HG03139 (cell line): ENCODE data around the gene ZBTB12.

ENCODE experiments used
- ATAC-seq: cut with Tn5 transposase; IDR thresholded peaks from one replicate; pipeline ENCODE4 v1.9.1; 2021; ENCODE audit not compliant: unreplicated experiment

The ZBTB12 gene

GRCh38 chr6:31897612-31898382 is 4.1 kb downstream of the ZBTB12 start, which contains the start of gene EHMT2:
TSS of gene EHMT2 (minus strand) at chr6:31897698. CDS start at chr6:31897677, 21 bp downstream.
- ATAC-seq = peak; percentile 33

- ATAC-seq = no peak
Measured at GRCh38 chr6:31896856-31897611, 4.9 kb downstream of the ZBTB12 start.

- no peak for ATAC-seq
Measured at GRCh38 chr6:31896493-31896855, 5.4 kb downstream of the ZBTB12 start.

- no peak for ATAC-seq
Measured at GRCh38 chr6:31892821-31893220, 9.1 kb downstream of the ZBTB12 start.

GRCh38 chr6:31889331-31889972 is 12.4 kb downstream of the ZBTB12 start:
- no peak for ATAC-seq

- no peak for ATAC-seq
Measured at GRCh38 chr6:31888276-31889258, 13.3 kb downstream of the ZBTB12 start.

- no peak for ATAC-seq
Measured at GRCh38 chr6:31887173-31888007, 14.5 kb downstream of the ZBTB12 start.

- ATAC-seq = no peak
Measured at GRCh38 chr6:31886541-31886991, 15.3 kb downstream of the ZBTB12 start.

- ATAC-seq = no peak
Measured at GRCh38 chr6:31884528-31885035, 17.3 kb downstream of the ZBTB12 start.

GRCh38 chr6:31883676-31884075 is 18.2 kb downstream of the ZBTB12 start:
- no peak for ATAC-seq

- no peak for ATAC-seq
Measured at GRCh38 chr6:31882344-31882743, 19.5 kb downstream of the ZBTB12 start.

- ATAC-seq = no peak
Measured at GRCh38 chr6:31881136-31881859, 20.6 kb downstream of the ZBTB12 start.

- ATAC-seq = no peak
Measured at GRCh38 chr6:31880616-31881015, 21.3 kb downstream of the ZBTB12 start.

- ATAC-seq = no peak
Measured at GRCh38 chr6:31879901-31880300, 22.0 kb downstream of the ZBTB12 start.

- ATAC-seq = no peak
Measured at GRCh38 chr6:31879143-31879542, 22.7 kb downstream of the ZBTB12 start.

GRCh38 chr6:31878726-31879125 is 23.2 kb downstream of the ZBTB12 start, which contains the start of gene SLC44A4:
TSS of gene SLC44A4 (minus strand) at chr6:31878997. CDS start at chr6:31878980, 17 bp downstream.
- ATAC-seq = no peak

- ATAC-seq = no peak
Measured at GRCh38 chr6:31878222-31878621, 23.7 kb downstream of the ZBTB12 start.

GRCh38 chr6:31877651-31878161 is 24.2 kb downstream of the ZBTB12 start:
- no peak for ATAC-seq
